Measurements from ENCODE around the gene TMEM79.

DNA sequence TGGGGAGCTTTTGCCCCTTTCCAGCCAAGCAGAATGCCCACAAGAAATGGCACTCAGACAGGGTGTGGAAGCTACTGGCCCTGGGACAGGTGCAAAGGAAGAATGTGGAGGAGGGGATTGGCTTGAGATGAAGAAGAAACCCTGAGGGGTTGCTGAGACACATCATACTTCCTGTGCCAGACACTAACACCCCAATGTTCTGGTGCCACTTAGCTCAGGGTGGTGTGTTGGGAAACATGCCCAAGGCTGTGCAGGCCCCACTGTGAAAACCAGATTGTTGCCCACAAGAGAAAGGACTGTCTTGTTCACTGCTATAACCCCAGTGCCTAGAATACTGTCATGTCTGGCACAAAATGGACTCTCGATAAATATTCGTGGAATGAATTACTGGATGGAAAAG is 26.4 kb upstream of the TMEM79 start:
- TF ChIP-seq POLR2A (IDR thresholded peaks at IDR 0.05; ENCODE audit: low read length), result no peak
- TF ChIP-seq GATA1 (IDR thresholded peaks at IDR 0.05; ENCODE audit: low read depth, low read length), result no peak

Measured in erythroblast (primary cell).